Naive thymus-derived CD8-positive, alpha-beta T cell (primary cell): ENCODE measurements around the gene RAPGEF5. TPM values are rescaled to one million over a fixed set of nuclear protein-coding genes. Genes with fewer than 3 reads are reported as not detected.
A peak's percentile ranks its signal among the peaks of the same experiment; 100 is the strongest.
"Not testable (repeated sequence)": the region's sequence is repeated elsewhere in the genome, so short reads cannot be mapped to it uniquely, and the experiment has no call there.

Source experiments
- ATAC-seq, 2 donors: fragments of 150-1000 bp; cut with Tn5 transposase in 1 of 2; sonication (Bioruptor Pico), chemical (Tn5 transposase) in 1 of 2; 1 replicate in 1 of 2; 2 replicates in 1 of 2; pipeline ENCODE4 v1.10.0; 2021; ENCODE audit warnings: mild to moderate bottlenecking in 2 of 2, moderate library complexity in 2 of 2
- POLR2A ChIA-PET: fragments of 350-600 bp; sonication (Branson Sonifier 250); formaldehyde crosslinking; loops from one replicate; lab custom pipeline; 2021; ENCODE audit warnings: antibody characterized with exemption; lab: Charles Lee
- DNase-seq, 10 donors: peaks; one replicate each; pipeline versions ENCODE4 v3.0.0 to v3.0.0-alpha.2; 2020 to 2022
- H3K27ac Mint-ChIP-seq, 10 donors: one replicate each; pipeline ENCODE4 v1.8.0; 2020 to 2022; ENCODE audit warnings: mild to moderate bottlenecking in 10 of 10, mixed read lengths in 10 of 10, moderate library complexity in 4 of 10, inconsistent platforms in 1 of 10
- H3K27me3 Mint-ChIP-seq, 5 donors: one replicate each; pipeline ENCODE4 v1.8.0; 2021 to 2022; ENCODE audit warnings: mixed read lengths in 5 of 5
- H3K36me3 Mint-ChIP-seq, 3 donors: one replicate each; pipeline ENCODE4 v1.8.0; 2020 to 2022; ENCODE audit warnings: mixed read lengths in 3 of 3, mild to moderate bottlenecking in 2 of 3, inconsistent platforms in 1 of 3
- H3K4me1 Mint-ChIP-seq, 4 donors: one replicate each; pipeline ENCODE4 v1.8.0; 2021 to 2022; ENCODE audit warnings: mixed read lengths in 4 of 4
- H3K4me3 Mint-ChIP-seq, 10 donors: one replicate each; pipeline ENCODE4 v1.8.0; 2020 to 2022; ENCODE audit warnings: mild to moderate bottlenecking in 10 of 10, mixed read lengths in 10 of 10, moderate library complexity in 6 of 10, inconsistent platforms in 1 of 10
- H3K9me3 Mint-ChIP-seq, 9 donors: one replicate each; pipeline ENCODE4 v1.8.0; 2020 to 2022; ENCODE audit warnings: mixed read lengths in 9 of 9, mild to moderate bottlenecking in 3 of 9, inconsistent platforms in 1 of 9, moderate library complexity in 1 of 9
- polyA plus RNA-seq, 3 donors: library from polyadenylated mRNA; unstranded; fragments of 300-500 nt; fragmentation: Illumina TruSeq; gene quantifications; one replicate each; pipeline ENCODE4 v1.2.3, GENCODE V29; 2021
- total RNA-seq, 8 experiments: library from RNA in 2 of 8; stranded (reverse) in 2 of 8; gene quantifications; one replicate each; pipeline ENCODE4 v1.2.3 and lab custom pipeline; 2021 to 2026

Gene RAPGEF5
- total and polyA plus RNA-seq, 5 experiments from 2014 or later, result not detected

DNA sequence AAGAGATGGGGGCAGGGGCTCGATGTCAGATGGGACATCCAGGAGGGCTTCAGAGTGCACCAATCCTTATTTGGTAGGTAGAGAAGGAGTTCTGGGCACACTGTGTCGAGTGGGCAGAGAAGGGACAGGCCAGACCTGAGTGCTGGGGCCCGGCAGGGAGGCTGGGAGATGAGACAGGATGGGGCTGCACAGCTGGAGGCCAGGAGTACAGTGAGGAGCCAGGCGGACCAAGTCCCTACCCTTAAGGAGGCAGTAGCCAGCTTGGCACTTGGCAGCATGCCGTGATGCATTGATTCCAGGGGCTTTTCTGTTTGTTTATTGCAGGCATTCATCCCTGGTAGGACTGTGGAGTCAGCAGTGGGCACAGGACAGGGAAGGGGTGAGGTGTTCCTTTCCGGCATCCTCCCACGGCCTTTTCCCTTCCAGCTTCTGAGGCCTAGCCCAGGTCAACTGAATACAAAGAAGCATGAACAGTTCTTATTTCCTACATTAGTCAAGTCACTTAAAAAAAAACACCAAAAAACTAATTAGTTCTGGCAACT is 242.4 kb downstream of the RAPGEF5 start:
- no peaks in the 10 kb centered on the region for H3K36me3 Mint-ChIP-seq
- H3K4me3 Mint-ChIP-seq, result no peak overlapping the region
- POLR2A ChIA-PET, result no interaction called here
- H3K27ac Mint-ChIP-seq, result peak overlapping the region in 1 of 10 donors; percentile 80
- peaks cover 0 to 16% (median 3%) of the 10 kb centered on the region in 5 donors for H3K27me3 Mint-ChIP-seq
- no peaks in the 10 kb centered on the region for H3K4me1 Mint-ChIP-seq
- DNase-seq (no peak), ATAC-seq (no peak)
- H3K9me3 Mint-ChIP-seq, result no peaks in the 10 kb centered on the region

DNA sequence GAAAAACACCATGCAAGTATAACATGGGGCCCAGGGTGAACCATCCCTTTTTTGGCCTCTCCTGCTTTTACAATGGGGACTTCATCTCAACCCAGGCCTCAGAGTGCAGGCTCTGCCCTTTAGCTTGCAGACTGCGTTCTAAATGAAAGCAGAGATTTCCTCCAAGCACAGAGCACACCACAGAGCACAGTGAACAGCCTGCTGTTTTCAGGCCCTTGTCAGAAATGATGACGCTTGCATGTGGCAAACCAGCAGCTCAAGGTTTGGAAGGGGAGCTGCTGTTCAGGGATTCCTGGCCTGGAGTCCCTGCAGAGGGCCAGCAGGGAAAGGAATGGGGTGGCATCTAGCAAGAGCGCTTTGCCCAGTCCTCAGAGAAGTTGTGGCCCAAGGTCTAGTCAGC is 243.9 kb downstream of the RAPGEF5 start:
- peaks cover 0 to 18% (median 3%) of the 10 kb centered on the region in 5 donors for H3K27me3 Mint-ChIP-seq
- no peaks in the 10 kb centered on the region for H3K9me3 Mint-ChIP-seq
- H3K36me3 Mint-ChIP-seq, result no peaks in the 10 kb centered on the region
- H3K4me3 Mint-ChIP-seq, result no peak overlapping the region
- H3K27ac Mint-ChIP-seq, result no peak overlapping the region
- no peak for DNase-seq
- H3K4me1 Mint-ChIP-seq, result no peaks in the 10 kb centered on the region
- POLR2A ChIA-PET, result no interaction called here
- no peak for ATAC-seq

DNA sequence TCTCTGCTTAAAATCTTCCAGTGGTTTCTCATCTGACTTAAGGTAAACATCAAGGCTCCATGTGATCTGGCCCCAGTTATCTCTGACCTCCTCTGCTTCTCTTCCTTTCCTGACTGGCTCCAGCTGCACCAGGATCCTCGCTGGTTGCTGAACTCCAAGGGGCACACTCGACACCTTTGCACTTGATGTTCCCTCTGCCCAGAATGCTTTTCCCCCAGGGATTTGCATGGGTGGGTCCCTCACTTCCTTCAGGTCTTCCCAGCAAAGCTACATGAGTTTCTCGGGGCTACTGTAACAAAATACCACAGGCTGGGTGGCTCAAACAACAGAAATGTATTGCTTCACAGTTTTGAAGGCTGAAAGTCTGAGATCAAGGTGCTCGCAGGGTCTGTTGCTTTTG is 245.3 kb downstream of the RAPGEF5 start:
- no peaks in the 10 kb centered on the region for H3K4me1 Mint-ChIP-seq
- ATAC-seq (no peak), DNase-seq (no peak)
- H3K27me3 Mint-ChIP-seq, result peaks cover 0 to 14% (median 2%) of the 10 kb centered on the region in 5 donors
- no peak overlapping the region for H3K27ac Mint-ChIP-seq
- POLR2A ChIA-PET, result no interaction called here
- no peak overlapping the region for H3K4me3 Mint-ChIP-seq
- H3K36me3 Mint-ChIP-seq, result no peaks in the 10 kb centered on the region
- H3K9me3 Mint-ChIP-seq, result no peaks in the 10 kb centered on the region

DNA sequence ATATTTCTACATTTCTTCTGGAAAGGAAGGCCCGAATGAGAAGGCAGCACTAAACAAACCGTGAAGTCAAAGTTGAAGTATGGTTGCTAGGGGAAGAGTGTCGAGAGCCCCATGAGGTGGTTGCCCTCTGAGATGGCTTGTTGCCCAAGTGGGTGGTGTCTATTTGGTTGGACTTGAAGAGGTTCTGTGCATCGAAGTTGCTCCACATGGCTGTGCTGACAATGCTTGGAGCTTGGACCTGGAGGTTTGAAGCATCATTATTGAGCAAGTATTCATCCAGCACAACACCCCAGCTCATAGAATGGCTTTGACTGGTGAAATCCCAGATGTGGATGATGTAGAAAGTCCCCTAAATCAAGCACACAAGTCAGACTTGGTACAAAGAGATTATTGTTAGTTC is 246.1 kb downstream of the RAPGEF5 start:
- POLR2A ChIA-PET, result no interaction called here
- no peak overlapping the region for H3K4me3 Mint-ChIP-seq
- H3K9me3 Mint-ChIP-seq, result no peaks in the 10 kb centered on the region

DNA sequence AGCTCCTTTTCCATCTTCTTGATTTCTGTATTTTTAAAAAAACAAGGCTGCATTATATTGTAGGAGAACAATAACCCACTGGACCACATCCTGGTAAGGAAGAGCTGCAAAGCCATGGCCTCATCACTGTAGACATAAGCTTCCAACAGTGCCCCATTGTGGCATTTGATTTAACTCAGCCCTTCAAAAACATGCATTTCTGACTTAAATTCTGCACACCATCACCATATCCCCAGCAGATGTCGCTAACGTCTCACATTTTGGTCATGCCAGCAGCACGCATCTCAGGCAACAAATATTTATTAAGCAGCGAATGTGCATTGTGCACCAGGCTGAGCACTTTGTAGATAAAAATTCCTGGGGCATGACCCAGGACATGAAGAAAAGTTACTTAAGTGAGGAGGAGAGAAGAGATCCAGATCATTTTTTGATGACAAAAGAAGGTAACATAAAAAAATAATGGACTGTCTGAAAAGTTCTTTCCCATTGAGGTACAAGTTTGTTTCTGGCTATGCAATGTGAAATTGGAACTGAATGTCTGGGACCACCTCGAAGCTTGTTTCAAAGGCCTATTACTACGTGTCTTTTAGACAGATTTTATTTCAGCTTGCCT is 246.6 kb downstream of the RAPGEF5 start:
- Mint-ChIP-seq H3K4me1 (no peaks in the 10 kb centered on the region), H3K27ac (no peak overlapping the region), H3K9me3 (no peaks in the 10 kb centered on the region), H3K4me3 (no peak overlapping the region), H3K36me3 (no peaks in the 10 kb centered on the region), H3K27me3 (peaks cover 0 to 14% (median 2%) of the 10 kb centered on the region in 5 donors)
- POLR2A ChIA-PET, result no interaction called here
- DNase-seq (peak; percentile 27 to 78 (median 66)), ATAC-seq (peak; percentile 76 to 88)

More for the DNA sequence above, 246.1 kb downstream of the RAPGEF5 start:
- Mint-ChIP-seq H3K27ac (no peak overlapping the region), H3K4me1 (no peaks in the 10 kb centered on the region), H3K36me3 (no peaks in the 10 kb centered on the region), H3K27me3 (peaks cover 0 to 14% (median 2%) of the 10 kb centered on the region in 5 donors)
- no peak for DNase-seq
- no peak for ATAC-seq

DNA sequence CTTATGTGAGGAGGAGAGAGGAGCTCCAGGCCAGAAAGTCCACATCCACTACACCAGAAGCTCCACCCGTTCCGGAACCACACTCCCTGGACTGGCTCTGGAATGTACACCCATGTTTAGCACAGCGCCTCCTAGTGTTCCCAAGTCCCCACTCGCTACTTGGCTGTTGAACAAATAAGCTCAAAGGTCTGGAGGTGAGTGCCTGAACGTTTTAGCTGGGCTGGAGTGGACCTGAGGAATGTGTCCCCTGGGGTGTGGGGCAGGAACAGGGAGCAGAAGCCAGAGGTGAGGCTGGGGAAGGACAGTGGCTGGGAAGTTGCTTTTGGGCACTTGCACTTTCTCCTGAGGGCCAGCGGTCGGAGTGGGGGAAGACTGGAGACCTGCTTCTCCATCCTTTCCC is 247.2 kb downstream of the RAPGEF5 start:
- no peak overlapping the region for H3K4me3 Mint-ChIP-seq
- peaks cover 0 to 14% (median 2%) of the 10 kb centered on the region in 5 donors for H3K27me3 Mint-ChIP-seq
- no peaks in the 10 kb centered on the region for H3K4me1 Mint-ChIP-seq
- ATAC-seq, result no peak
- H3K27ac Mint-ChIP-seq, result no peak overlapping the region
- no peaks in the 10 kb centered on the region for H3K9me3 Mint-ChIP-seq
- no peaks in the 10 kb centered on the region for H3K36me3 Mint-ChIP-seq
- POLR2A ChIA-PET, result no interaction called here
- no peak for DNase-seq

DNA sequence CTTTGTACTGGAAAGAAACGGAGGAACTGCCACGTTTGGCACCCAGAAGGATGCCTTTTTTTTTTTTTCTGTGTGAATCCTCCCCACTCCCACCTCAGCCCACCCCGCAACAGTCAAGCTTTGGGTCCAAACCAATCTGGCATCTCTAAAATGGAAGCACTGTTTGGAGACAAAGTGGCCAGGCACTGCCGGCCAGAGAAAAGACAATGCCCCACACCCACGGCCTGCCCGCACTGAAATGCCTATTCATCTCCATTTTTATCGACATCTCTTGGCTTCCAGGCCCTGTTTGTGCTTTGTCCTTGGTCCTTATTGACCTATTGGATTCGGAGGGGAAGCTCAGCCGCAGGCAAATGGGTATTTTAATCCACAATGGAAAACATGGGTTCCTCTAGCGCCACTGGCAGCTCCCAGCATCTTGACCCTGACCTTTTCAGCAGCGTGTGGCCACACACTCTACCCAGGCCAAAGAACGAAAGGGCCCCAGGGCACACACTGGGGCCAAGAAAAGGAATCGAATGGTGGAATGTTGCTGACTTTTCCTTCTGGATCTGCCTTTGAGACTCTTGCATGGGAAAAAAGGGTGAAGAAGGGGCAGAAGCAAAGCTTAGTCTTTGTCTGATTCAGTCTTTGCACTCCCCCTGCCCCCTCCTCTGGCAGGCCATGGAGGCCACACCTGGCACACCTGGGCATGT is 248.7 kb downstream of the RAPGEF5 start:
- Mint-ChIP-seq H3K4me3 (no peak overlapping the region), H3K4me1 (peaks cover 3 to 6% (median 3%) of the 10 kb centered on the region in 4 donors), H3K27ac (no peak overlapping the region), H3K9me3 (no peaks in the 10 kb centered on the region), H3K27me3 (peaks cover 2 to 20% (median 5%) of the 10 kb centered on the region in 5 donors), H3K36me3 (no peaks in the 10 kb centered on the region)
- DNase-seq (no peak), ATAC-seq (no peak)
- POLR2A ChIA-PET, result no interaction called here

DNA sequence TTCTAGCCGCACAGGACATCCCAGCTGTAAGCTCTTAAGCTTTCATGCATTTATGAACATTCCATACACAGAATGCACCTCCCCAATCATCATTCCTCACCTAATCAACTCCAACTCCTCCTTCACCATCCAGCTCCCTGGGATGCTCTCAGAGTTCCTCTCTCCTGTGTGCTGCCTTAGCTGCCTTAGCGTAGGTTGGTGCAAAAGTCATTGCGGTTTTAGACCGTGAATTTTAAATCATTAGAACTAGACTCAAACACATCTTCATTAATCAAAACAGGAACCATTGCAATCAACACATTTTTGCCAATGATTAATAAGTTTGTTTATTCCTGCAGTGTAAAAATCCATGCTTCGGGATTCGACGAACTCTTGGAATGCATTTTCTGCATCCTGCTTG is 251.4 kb downstream of the RAPGEF5 start:
- Mint-ChIP-seq H3K36me3 (no peaks in the 10 kb centered on the region), H3K27ac (no peak overlapping the region), H3K4me3 (no peak overlapping the region), H3K4me1 (peaks cover 3 to 6% (median 3%) of the 10 kb centered on the region in 4 donors), H3K27me3 (peaks cover 8 to 33% (median 13%) of the 10 kb centered on the region in 5 donors), H3K9me3 (no peaks in the 10 kb centered on the region)
- DNase-seq (no peak), ATAC-seq (no peak)
- POLR2A ChIA-PET, result no interaction called here

DNA sequence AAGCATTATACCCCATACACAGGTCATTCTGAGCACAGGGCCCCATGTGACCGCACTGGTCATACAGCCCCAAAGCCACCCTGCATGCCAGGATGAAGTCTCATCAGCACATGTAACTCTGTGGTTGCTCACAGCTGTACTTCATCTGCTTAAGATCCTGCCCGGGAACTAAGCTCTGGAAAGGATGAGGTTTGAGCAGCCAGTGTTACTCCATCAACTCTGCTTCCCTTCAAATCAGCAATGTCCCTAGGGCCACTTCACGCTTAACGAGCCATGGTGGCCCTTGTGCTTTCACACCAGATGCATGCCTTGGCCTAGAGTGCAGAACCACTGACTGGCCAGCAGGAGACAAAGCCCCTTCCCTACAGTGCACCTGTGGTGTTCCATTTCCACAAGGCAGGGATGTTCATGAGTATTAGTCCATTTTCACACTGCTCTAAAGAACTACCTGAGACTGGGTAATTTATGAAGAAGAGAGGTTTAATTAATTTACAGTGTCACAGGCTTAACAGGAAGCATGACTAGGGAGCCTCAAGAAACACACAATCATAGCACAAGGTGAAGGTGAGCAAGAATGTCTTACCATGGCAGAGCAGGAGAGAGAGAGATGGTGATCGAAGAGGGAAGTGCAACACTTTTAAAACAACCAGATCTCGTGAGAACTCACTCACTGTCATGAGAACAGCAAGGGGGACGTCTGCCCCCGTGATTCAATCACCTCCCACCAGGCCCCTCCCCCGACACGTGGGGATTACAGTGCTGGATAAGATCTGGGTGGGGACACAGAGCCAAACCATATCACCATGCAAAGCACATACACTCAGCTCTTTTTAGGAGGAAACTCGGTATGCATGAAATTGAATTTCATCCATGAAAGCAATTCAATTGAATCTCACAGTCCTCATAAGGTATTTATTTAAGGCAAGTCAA is 262.3 kb downstream of the RAPGEF5 start:
- H3K4me1 Mint-ChIP-seq, result peaks cover 0 to 4% (median 0%) of the 10 kb centered on the region in 4 donors
- H3K36me3 Mint-ChIP-seq, result no peaks in the 10 kb centered on the region
- no peak overlapping the region for H3K4me3 Mint-ChIP-seq
- peaks cover 0 to 13% (median 5%) of the 10 kb centered on the region in 5 donors for H3K27me3 Mint-ChIP-seq
- no peak for DNase-seq
- H3K27ac Mint-ChIP-seq, result no peak overlapping the region
- H3K9me3 Mint-ChIP-seq, result no peaks in the 10 kb centered on the region
- ATAC-seq, result no peak
- POLR2A ChIA-PET, result no interaction called here

DNA sequence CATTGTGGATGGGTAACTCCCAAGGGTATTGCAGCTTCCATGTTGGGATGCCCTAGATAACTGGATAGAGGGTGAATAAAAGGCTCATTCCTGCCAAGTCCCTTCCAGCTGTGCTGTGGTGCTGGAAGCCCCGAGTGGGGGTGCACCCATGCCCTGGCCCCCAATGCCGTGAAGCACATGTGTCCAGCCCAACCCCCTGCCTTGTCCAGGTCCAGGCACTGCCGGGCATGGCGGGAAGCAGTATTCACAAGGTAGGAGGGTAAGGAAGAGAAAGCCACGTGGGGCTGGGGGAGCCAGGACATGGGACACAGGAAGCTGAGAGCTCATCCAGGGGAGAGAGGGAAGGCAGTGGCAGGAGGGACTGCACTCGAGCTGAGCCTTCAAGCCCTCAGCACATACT is 263.0 kb downstream of the RAPGEF5 start:
- no peak for ATAC-seq
- no peak for DNase-seq
- Mint-ChIP-seq H3K27ac (no peak overlapping the region), H3K4me1 (peaks cover 0 to 4% (median 0%) of the 10 kb centered on the region in 4 donors), H3K4me3 (no peak overlapping the region), H3K36me3 (no peaks in the 10 kb centered on the region), H3K9me3 (no peaks in the 10 kb centered on the region), H3K27me3 (peaks cover 0 to 13% (median 5%) of the 10 kb centered on the region in 5 donors)
- POLR2A ChIA-PET, result no interaction called here

DNA sequence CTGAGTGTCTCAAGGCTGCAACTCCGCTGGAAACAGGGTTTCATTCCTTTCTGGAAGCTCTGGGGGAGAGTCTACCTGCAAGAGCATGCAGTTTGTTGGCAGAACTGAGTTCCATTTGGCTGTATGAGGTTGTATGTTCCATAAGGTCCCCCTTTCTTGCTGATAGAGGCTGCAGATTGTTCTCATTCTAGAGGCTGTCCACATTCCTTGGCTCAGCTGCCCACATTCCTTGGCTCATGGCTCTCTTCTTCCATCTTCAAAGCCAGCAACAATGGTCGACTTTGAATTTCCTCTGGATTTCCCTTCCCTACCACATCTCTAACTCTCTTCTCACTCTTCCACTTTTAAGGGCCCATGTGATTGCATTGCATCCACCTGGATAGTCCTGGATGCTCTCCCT is 264.0 kb downstream of the RAPGEF5 start:
- ATAC-seq (no peak), DNase-seq (no peak)
- Mint-ChIP-seq H3K4me1 (peaks cover 0 to 4% (median 0%) of the 10 kb centered on the region in 4 donors), H3K27ac (no peak overlapping the region), H3K9me3 (no peaks in the 10 kb centered on the region), H3K4me3 (no peak overlapping the region), H3K36me3 (no peaks in the 10 kb centered on the region), H3K27me3 (peaks cover 0 to 13% (median 5%) of the 10 kb centered on the region in 5 donors)
- POLR2A ChIA-PET, result no interaction called here

DNA sequence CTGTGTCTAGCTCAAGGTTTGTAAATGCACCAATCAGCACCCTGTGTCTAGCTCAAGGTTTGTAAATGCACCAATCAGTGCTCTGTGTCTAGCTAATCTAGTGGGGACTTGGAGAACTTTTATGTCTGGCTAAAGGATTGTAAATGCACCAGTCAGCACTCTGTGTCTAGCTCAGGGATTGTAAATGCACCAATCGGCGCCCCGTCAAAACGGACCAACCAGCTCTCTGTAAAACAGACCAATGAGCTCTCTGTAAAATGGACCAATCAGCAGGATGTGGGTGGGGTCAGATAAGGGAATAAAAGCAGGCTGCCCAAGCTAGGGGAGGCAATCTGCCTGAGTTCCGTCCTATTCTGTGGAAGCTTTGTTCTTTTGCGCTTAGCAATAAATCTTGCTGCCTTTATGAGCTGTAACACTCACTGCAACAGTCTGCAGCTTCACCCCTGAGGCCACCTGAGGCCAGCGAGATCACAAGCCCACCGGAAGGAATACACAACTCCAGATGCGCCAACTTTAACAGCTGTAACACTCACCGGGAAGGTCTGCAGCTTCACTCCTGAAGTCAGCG is 265.9 kb downstream of the RAPGEF5 start:
- H3K36me3 Mint-ChIP-seq, H3K4me1 Mint-ChIP-seq, ATAC-seq, H3K9me3 Mint-ChIP-seq, H3K4me3 Mint-ChIP-seq, DNase-seq, POLR2A ChIA-PET, H3K27ac Mint-ChIP-seq: not testable (repeated sequence)
- H3K27me3 Mint-ChIP-seq, result peaks cover 0 to 13% (median 5%) of the 10 kb centered on the region in 5 donors
